H1 (cell line): Measurements from ENCODE around the gene SS18L1. TPM values are rescaled to one million over a fixed set of nuclear protein-coding genes. Genes with fewer than 3 reads are reported as not detected.

Experiments used
- CTCF ChIA-PET: fragments of 300-600 bp; sonication (Branson Sonifier 250); formaldehyde crosslinking; loops from one replicate; lab custom pipeline; 2021; ENCODE audit not compliant: partially characterized antibody; lab: Charles Lee
- POLR2A ChIA-PET: fragments of 300-600 bp; sonication (Branson Sonifier 250); formaldehyde crosslinking; loops from one replicate; lab custom pipeline; 2021; ENCODE audit warnings: inconsistent platforms; ENCODE audit not compliant: partially characterized antibody; lab: Charles Lee
- DNase-seq, 2 experiments: peaks; one replicate each; pipeline versions ENCODE4 v3.0.0 to v3.0.0-alpha.2; 2010 to 2022; ENCODE audit warnings: low spot score in 2 of 2, low read depth in 1 of 2, mixed read lengths in 1 of 2
- FAIRE-seq: peaks from 2 replicates; lab custom pipeline; 2011; peaks lifted over from hg19 to GRCh38; lab: Jason Lieb, UNC
- H2AFZ ChIP-seq: 2 replicates; pipeline ENCODE4 v1.8.1; 2012; ENCODE audit warnings: low read length, inconsistent platforms
- H2AK5ac ChIP-seq: 2 replicates; pipeline ENCODE4 v1.6.1; 2013; ENCODE audit warnings: low read depth, low read length
- H2BK120ac ChIP-seq: replicated peaks from 2 replicates; pipeline ENCODE3; 2013; ENCODE audit warnings: low read depth, low read length, inconsistent platforms
- H2BK12ac ChIP-seq: 2 replicates; pipeline ENCODE4 v1.6.1; 2013; ENCODE audit warnings: low read depth, low read length
- H2BK15ac ChIP-seq: 2 replicates; pipeline ENCODE4 v1.6.1; 2013; ENCODE audit warnings: low read length
- H2BK20ac ChIP-seq: 2 replicates; pipeline ENCODE4 v1.6.1; 2013; ENCODE audit warnings: low read length
- H2BK5ac ChIP-seq: 2 replicates; pipeline ENCODE4 v1.6.1; 2013; ENCODE audit warnings: low read depth, low read length
- H3K14ac ChIP-seq: 2 replicates; pipeline ENCODE4 v1.6.1; 2013; ENCODE audit warnings: inconsistent platforms; ENCODE audit not compliant: insufficient read length
- H3K18ac ChIP-seq: 2 replicates; pipeline ENCODE4 v1.6.1; 2013; ENCODE audit warnings: low read length; ENCODE audit errors: extremely low read depth
- H3K23ac ChIP-seq: 2 replicates; pipeline ENCODE4 v1.6.1; 2013; ENCODE audit warnings: inconsistent platforms; ENCODE audit not compliant: insufficient read length
- H3K23me2 ChIP-seq: 2 replicates; pipeline ENCODE4 v1.6.1; 2013; ENCODE audit warnings: low read depth, low read length
- H3K27ac ChIP-seq: 2 replicates; pipeline ENCODE4 v1.6.1; 2011; ENCODE audit warnings: low read depth, low read length, inconsistent platforms
- H3K27me3 ChIP-seq, 4 experiments: replicated peaks in 1 of 4; 1 replicate in 1 of 4; 2 replicates in 3 of 4; pipeline versions ENCODE4 v1.6.1 to v1.8.1; 2011 to 2013; ENCODE audit warnings: low read length in 3 of 4, mild to moderate bottlenecking in 3 of 4, inconsistent platforms in 2 of 4, mixed read lengths in 2 of 4, moderate library complexity in 1 of 4; ENCODE audit not compliant: control insufficient read depth in 3 of 4, insufficient read depth in 3 of 4; ENCODE audit errors: extremely low read depth in 1 of 4
- H3K36me3 ChIP-seq, 4 experiments: 2 replicates each; pipeline versions ENCODE4 v1.6.1 to v1.8.1; 2011 to 2013; ENCODE audit warnings: mild to moderate bottlenecking in 4 of 4, low read length in 3 of 4, moderate library complexity in 2 of 4, control low read depth in 1 of 4, inconsistent platforms in 1 of 4; ENCODE audit not compliant: insufficient read depth in 4 of 4, control insufficient read depth in 2 of 4
- H3K4ac ChIP-seq: replicated peaks from 2 replicates; pipeline ENCODE3; 2013; ENCODE audit warnings: low read length, low read depth, mixed read lengths, inconsistent platforms; ENCODE audit not compliant: insufficient read length
- H3K4me1 ChIP-seq, 4 experiments: replicated peaks in 1 of 4; 1 replicate in 1 of 4; 2 replicates in 3 of 4; pipeline versions ENCODE4 v1.6.1 to v1.8.1; 2011 to 2013; ENCODE audit warnings: low read length in 3 of 4, inconsistent platforms in 2 of 4, mixed read lengths in 1 of 4; ENCODE audit not compliant: insufficient read depth in 4 of 4, control insufficient read depth in 3 of 4
- H3K4me2 ChIP-seq, 2 experiments: 2 replicates each; pipeline versions ENCODE4 v1.6.1 to v1.8.1; 2011 to 2013; ENCODE audit warnings: low read depth in 2 of 2, low read length in 2 of 2, control low read depth in 1 of 2, inconsistent platforms in 1 of 2, mild to moderate bottlenecking in 1 of 2; ENCODE audit not compliant: insufficient read depth in 1 of 2
- H3K4me3 ChIP-seq, 4 experiments: fragments of 200-600, 300-600 bp in 1 of 4; sonication (generic), shearing (Covaris generic), sonication (Bioruptor Twin) in 1 of 4; 2 replicates each; pipeline versions ENCODE4 v1.5.1 to v1.8.1; 2011 to 2016; ENCODE audit warnings: low read length in 4 of 4, low read depth in 3 of 4, control low read depth in 2 of 4, inconsistent platforms in 2 of 4, mild to moderate bottlenecking in 2 of 4, mixed read lengths in 1 of 4, moderate library complexity in 1 of 4; ENCODE audit not compliant: insufficient read depth in 2 of 4; ENCODE audit errors: extremely low read depth in 1 of 4
- H3K56ac ChIP-seq: replicated peaks from 2 replicates; pipeline ENCODE3; 2013; ENCODE audit warnings: low read depth, mild to moderate bottlenecking, mixed read lengths, low read length, inconsistent platforms; ENCODE audit not compliant: insufficient read length
- H3K79me1 ChIP-seq: 2 replicates; pipeline ENCODE4 v1.6.1; 2013; ENCODE audit warnings: low read depth, low read length, control low read depth
- H3K79me2 ChIP-seq, 2 experiments: 2 replicates each; pipeline versions ENCODE4 v1.6.1 to v1.8.1; 2012 to 2013; ENCODE audit warnings: low read length in 2 of 2, mild to moderate bottlenecking in 2 of 2, inconsistent platforms in 1 of 2; ENCODE audit not compliant: insufficient read depth in 2 of 2, control insufficient read depth in 1 of 2
- H3K9ac ChIP-seq, 4 experiments: replicated peaks in 1 of 4; 1 replicate in 1 of 4; 2 replicates in 3 of 4; pipeline versions ENCODE4 v1.6.1 to v1.8.1; 2011 to 2013; ENCODE audit warnings: low read depth in 3 of 4, low read length in 3 of 4, control low read depth in 2 of 4, mild to moderate bottlenecking in 2 of 4, moderate library complexity in 2 of 4, inconsistent platforms in 1 of 4; ENCODE audit errors: extremely low read depth in 1 of 4
- H3K9me3 ChIP-seq, 2 experiments: 2 replicates each; pipeline versions ENCODE4 v1.6.1 to v1.8.1; 2012 to 2013; ENCODE audit warnings: mild to moderate bottlenecking in 2 of 2, moderate library complexity in 2 of 2, control low read depth in 1 of 2, inconsistent platforms in 1 of 2, low read depth in 1 of 2, low read length in 1 of 2, mixed read lengths in 1 of 2; ENCODE audit not compliant: insufficient read depth in 2 of 2
- H4K20me1 ChIP-seq, 2 experiments: replicated peaks in 1 of 2; 2 replicates each; pipeline versions ENCODE3 to v1.8.1; 2011 to 2013; ENCODE audit warnings: inconsistent platforms in 2 of 2, low read length in 2 of 2, mild to moderate bottlenecking in 1 of 2; ENCODE audit not compliant: insufficient read depth in 2 of 2, control insufficient read depth in 1 of 2
- H4K5ac ChIP-seq: 2 replicates; pipeline ENCODE4 v1.6.1; 2013; ENCODE audit warnings: low read length, low read depth, mixed read lengths, inconsistent platforms; ENCODE audit not compliant: insufficient read length
- H4K8ac ChIP-seq: 2 replicates; pipeline ENCODE4 v1.8.0; 2013; ENCODE audit warnings: mild to moderate bottlenecking, moderate library complexity, low read length, inconsistent platforms; ENCODE audit not compliant: insufficient read depth; ENCODE audit errors: extremely low read depth
- H4K91ac ChIP-seq: replicated peaks from 2 replicates; pipeline ENCODE3; 2013; ENCODE audit warnings: low read length, mixed read lengths, inconsistent platforms; ENCODE audit not compliant: insufficient read length
- POU5F1 ChIP-seq: IDR thresholded peaks from 2 replicates; pipeline ENCODE4 v1.6.1; 2011; ENCODE audit warnings: low read depth, mild to moderate bottlenecking, low read length, moderate library complexity
- RXRA ChIP-seq: IDR thresholded peaks from 2 replicates; pipeline ENCODE4 v1.6.1; 2011; ENCODE audit warnings: low read depth, mild to moderate bottlenecking, low read length, moderate library complexity; ENCODE audit not compliant: insufficient read depth
- TEAD4 ChIP-seq: IDR thresholded peaks from 2 replicates; pipeline ENCODE4 v1.6.1; 2012; ENCODE audit warnings: low read depth, low read length, inconsistent platforms, mixed read lengths
- YY1 ChIP-seq: IDR thresholded peaks from 2 replicates; pipeline ENCODE4 v1.6.1; 2011; ENCODE audit warnings: low read depth, mild to moderate bottlenecking, low read length
- WGBS, 2 experiments: shearing (Covaris generic) in 1 of 2; methylation state at CpG; one replicate each; pipeline versions ENCODE4 v1.1.6 to v1.1.7; 2013 to 2015; ENCODE audit warnings: low lambda C conversion rate in 2 of 2, mixed read lengths in 2 of 2, inconsistent platforms in 1 of 2, low coverage in 1 of 2, missing lambda C conversion rate in 1 of 2; ENCODE audit not compliant: insufficient replicate concordance in 2 of 2, insufficient coverage in 1 of 2, insufficient read length in 1 of 2; ENCODE audit errors: extremely low coverage in 1 of 2, missing lambda C conversion rate in 1 of 2; 5-methylcytosine and 5-hydroxymethylcytosine counted together
- polyA plus RNA-seq, 7 experiments: library from polyadenylated mRNA; depleted of rRNA in 3 of 7; stranded (reverse) in 5 of 7; unstranded in 2 of 7; fragments of >200 nt in 5 of 7; fragments of 200-250 nt in 2 of 7; gene quantifications; 1 replicate in 5 of 7; 2 replicates in 1 of 7; 4 replicates in 1 of 7; pipeline versions ENCODE4 v1.2.1 to v1.2.3, GENCODE V29; 2011 to 2013; ENCODE audit warnings: missing spikeins in 2 of 7, mixed read lengths in 2 of 7
- total RNA-seq: library from RNA; stranded (reverse); fragmentation: NEBNext Ultra II Directional; extraction: Animal tissue kit (Norgen Biotek cat#: 25700); gene quantifications from 2 replicates; pipeline ENCODE4 v1.2.1, GENCODE V29; 2021

SS18L1 gene
- total and polyA plus RNA-seq, 2 of the 8 experiments (the other 6 are each of a cell fraction or from before 2014, with no cell fraction given), result 28.4 to 29.7 TPM

GRCh38 chr20:62118113-62119043 is 25.2 kb upstream of the SS18L1 start:
- Histone ChIP-seq H3K56ac (no peak overlapping the region), H3K79me1 (peaks cover 3% of the 10 kb centered on the region), H3K23me2 (peaks cover 5% of the 10 kb centered on the region; the same call in 1 of the 2 replicates), H2BK12ac (no peak overlapping the region), H2BK20ac (0 out of 2 replicates have a peak overlapping the region, but pooled peaks have one; percentile 7), H3K4me3 (no peak overlapping the region), H4K20me1 (peaks cover 2 to 3% of the 10 kb centered on the region in 2 experiments), H3K4me2 (no peak overlapping the region), H3K36me3 (no peaks in the 10 kb centered on the region), H3K18ac (no peak overlapping the region), H2BK15ac (no peak overlapping the region), H2AFZ (no peak overlapping the region), H4K91ac (no peak overlapping the region), H3K79me2 (peaks cover 4 to 5% of the 10 kb centered on the region in 2 experiments), H2BK120ac (no peak overlapping the region), H3K4me1 (peaks cover 0 to 15% (median 5%) of the 10 kb centered on the region in 4 experiments; a peak in 6 of 7 replicates), H4K5ac (no peak overlapping the region), H3K4ac (no peak overlapping the region), H4K8ac (no peak overlapping the region), H2BK5ac (no peak overlapping the region), H3K23ac (no peak overlapping the region), H3K27ac (no peak overlapping the region), H3K14ac (no peak overlapping the region), H3K9me3 (no peaks in the 10 kb centered on the region), H3K9ac (no peak overlapping the region), H3K27me3 (no peaks in the 10 kb centered on the region; a peak in 1 of 7 replicates), H2AK5ac (no peak overlapping the region)
- no peak for DNase-seq
- WGBS, 2 experiments, result 82% methylated on average over 18 of the region's 21 CpGs; no CpG with 5 or more reads in 1 of the 2 experiments
- POLR2A ChIA-PET, result interaction anchor here (0.5 to 12.2 kb wide), 6 partner anchors 20 to 221 kb away, joined by 3 to 125 read pairs (median 4); partner anchors contain the start of genes PSMA7, SS18L1 and TAF4
- TF ChIP-seq YY1 (no peak), TEAD4 (no peak), POU5F1 (no peak), RXRA (no peak)
- FAIRE-seq, result no peak
- CTCF ChIA-PET, result interaction anchor here (0.7 to 3.9 kb wide), 5 partner anchors 12 to 107 kb away, joined by 3 to 16 read pairs (median 4); no protein-coding TSS in a partner anchor
